ENCODE results near the gene NFIX. TPM values are rescaled to one million over a fixed set of nuclear protein-coding genes. Genes with fewer than 3 reads are reported as not detected.

The NFIX gene
- total RNA-seq, 4 donors from 2014 or later, result 32.3 to 81.2 (median 51.6) TPM

GRCh38 chr19:13102666-13103580 lies 107.6 kb downstream of the NFIX start, which contains the start of gene LYL1:
Gene LYL1, minus strand, starts transcription at chr19:13102858. Its CDS starts 1,687 bp downstream, at chr19:13101171.
- H3K4me3 ChIP-seq, result peak within 1 kb of the TSS; percentile 23 to 65 (median 50)
- TF ChIP-seq CTCF (IDR thresholded peaks at IDR 0.05) (peak in 1 of 6 experiments; percentile 17), POLR2A (IDR thresholded peaks at IDR 0.05) (peak in 2 of 4 donors; percentile 18 to 25)
- peak within 1 kb of the TSS; percentile 61 to 94 (median 92) for H3K27ac ChIP-seq
- H3K27me3 ChIP-seq, result peaks cover 0 to 2% (median 0%) of the 10 kb centered on the region in 4 donors
- 17 to 20% methylated on average over 1 to 2 of the region's 47 CpGs for WGBS, 2 donors
- intact Hi-C loops (cut with DNase I), result no loop called here
- H3K4me1 ChIP-seq, result peaks cover 24 to 71% (median 34%) of the 10 kb centered on the region in 3 donors
- peaks cover 0 to 27% (median 0%) of the 10 kb centered on the region in 3 donors for H3K36me3 ChIP-seq
- no peak for DNase-seq
- H3K9me3 ChIP-seq, result no peaks in the 10 kb centered on the region

GRCh38 chr19:13103581-13104359 lies 108.5 kb downstream of the NFIX start:
- Histone ChIP-seq H3K36me3 (peaks cover 0 to 32% (median 0%) of the 10 kb centered on the region in 3 donors), H3K27me3 (no peaks in the 10 kb centered on the region), H3K27ac (peak overlapping the region; percentile 65 to 94 (median 89)), H3K4me3 (peak overlapping the region; percentile 2 to 65 (median 40)), H3K4me1 (peaks cover 16 to 63% (median 28%) of the 10 kb centered on the region in 3 donors), H3K9me3 (no peaks in the 10 kb centered on the region)
- no peak for TF ChIP-seq CTCF (IDR thresholded peaks at IDR 0.05)
- no peak for TF ChIP-seq POLR2A (IDR thresholded peaks at IDR 0.05)
- WGBS, 2 donors, result 65 to 75% methylated on average over 9 to 11 of the region's 13 CpGs
- DNase-seq, result no peak
- intact Hi-C loops (cut with DNase I), result no loop called here

GRCh38 chr19:13104360-13104847 lies 109.1 kb downstream of the NFIX start:
- WGBS, 2 donors, result 40 to 60% methylated on average over 1 to 13 of the region's 33 CpGs
- TF ChIP-seq CTCF (IDR thresholded peaks at IDR 0.05), result peak; percentile 46 to 90 (median 71)
- TF ChIP-seq POLR2A (IDR thresholded peaks at IDR 0.05), result no peak
- Histone ChIP-seq H3K36me3 (peaks cover 0 to 38% (median 5%) of the 10 kb centered on the region in 3 donors), H3K27ac (peak overlapping the region; percentile 65 to 94 (median 88)), H3K9me3 (no peaks in the 10 kb centered on the region), H3K4me3 (peak overlapping the region; percentile 2 to 55 (median 33)), H3K4me1 (peaks cover 11 to 57% (median 26%) of the 10 kb centered on the region in 3 donors), H3K27me3 (no peaks in the 10 kb centered on the region)
- peak; percentile 57 for DNase-seq
- intact Hi-C loops (cut with DNase I), result no loop called here

GRCh38 chr19:13104848-13105711 lies 109.8 kb downstream of the NFIX start:
- Histone ChIP-seq H3K27me3 (no peaks in the 10 kb centered on the region), H3K4me3 (peak overlapping the region; percentile 2 to 55 (median 33)), H3K36me3 (peaks cover 0 to 45% (median 6%) of the 10 kb centered on the region in 3 donors), H3K27ac (peak overlapping the region; percentile 39 to 94 (median 75)), H3K9me3 (no peaks in the 10 kb centered on the region), H3K4me1 (peaks cover 11 to 50% (median 26%) of the 10 kb centered on the region in 3 donors)
- 57 to 67% methylated on average over 12 to 21 of the region's 29 CpGs for WGBS, 2 donors
- no peak for DNase-seq
- intact Hi-C loops (cut with DNase I), result no loop called here
- TF ChIP-seq CTCF (IDR thresholded peaks at IDR 0.05) (no peak), POLR2A (IDR thresholded peaks at IDR 0.05) (no peak)
